Naive thymus-derived CD4-positive, alpha-beta T cell (primary cell): ENCODE results near the gene AKIP1. TPM values are rescaled to one million over a fixed set of nuclear protein-coding genes. Genes with fewer than 3 reads are reported as not detected.

Experiments used
- polyA plus RNA-seq, 2 donors: library from polyadenylated mRNA; unstranded; fragments of 300-500 nt; fragmentation: Illumina TruSeq; gene quantifications; one replicate each; pipeline ENCODE4 v1.2.3, GENCODE V29; 2021
- total RNA-seq, 6 experiments: library from RNA in 5 of 6; stranded (reverse) in 5 of 6; gene quantifications; 1 replicate in 5 of 6; 2 replicates in 1 of 6; pipeline ENCODE4 v1.2.3 and lab custom pipeline; 2021 to 2026

AKIP1 gene
- total and polyA plus RNA-seq, 7 experiments from 2014 or later: 5.6 to 20.9 (median 10.0) TPM

Other genes starting within 250 kb of the AKIP1 start
- gene TRIM66, start 228.5 kb upstream of the AKIP1 start, total RNA-seq: 10 to 100 TPM; 16.0 to 37.6 (median 24.2) TPM
- gene TRIM66, start 228.5 kb upstream of the AKIP1 start, polyA plus RNA-seq: under 1 TPM; 0.32 to 0.85 TPM
- gene RPL27A, start 228.4 kb upstream of the AKIP1 start, total RNA-seq: 1,000 to 10,000 TPM in 4 of 5 experiments, 100 to 1,000 TPM in 1; 758 to 2,116 (median 1,670) TPM
- 1,000 to 10,000 TPM; 4,766 to 4,835 TPM for gene RPL27A, start 228.4 kb upstream of the AKIP1 start, polyA plus RNA-seq
- gene C11orf16, start 21.8 kb downstream of the AKIP1 start, total RNA-seq: not detected
- not detected for gene C11orf16, start 21.8 kb downstream of the AKIP1 start, polyA plus RNA-seq
- not detected for gene ASCL3, start 31.8 kb downstream of the AKIP1 start, total RNA-seq
- not detected for gene ASCL3, start 31.8 kb downstream of the AKIP1 start, polyA plus RNA-seq
- 10 to 100 TPM; 16.2 to 33.6 (median 30.6) TPM for gene TMEM9B, start 53.3 kb downstream of the AKIP1 start, total RNA-seq
- 10 to 100 TPM; 62.1 to 83.0 TPM for gene TMEM9B, start 53.3 kb downstream of the AKIP1 start, polyA plus RNA-seq
- gene NRIP3, start 92.8 kb downstream of the AKIP1 start, total RNA-seq: 10 to 100 TPM in 1 of 5 experiments, 1 to 10 TPM in 2, under 1 TPM in 2; 0.59 to 11.0 (median 3.4) TPM
- gene NRIP3, start 92.8 kb downstream of the AKIP1 start, polyA plus RNA-seq: under 1 TPM in 1 of 2 donors, not detected in 1; 0.13 TPM
- under 1 TPM in 3 of 5 experiments, not detected in 2; 0.45 to 0.92 (median 0.54) TPM for gene SCUBE2, start 180.4 kb downstream of the AKIP1 start, total RNA-seq
- not detected for gene SCUBE2, start 180.4 kb downstream of the AKIP1 start, polyA plus RNA-seq